ENCODE measurements around the gene CCND1. TPM values are rescaled to one million over a fixed set of nuclear protein-coding genes. Genes with fewer than 3 reads are reported as not detected.

The CCND1 gene
- total and polyA plus RNA-seq, 10 of the 15 experiments (the other 5 are each of a cell fraction or from before 2014, with no cell fraction given): 0.09 to 6.6 (median 0.59) TPM; not detected in 2

- FAIRE-seq: no peak
- intact Hi-C loops (cut with micrococcal nuclease; ENCODE audit: unreplicated experiment) (no loop called here), in situ Hi-C loops (cut with MboI) (no loop called here)
- DNase-seq (ENCODE audit: low read depth, low spot score): no peak
- H3K9me3 ChIP-seq (replicated peaks; ENCODE audit: control insufficient read depth, insufficient read depth, low read length): no peaks in the 10 kb centered on the region; the same call in 2 of the 3 replicates
- no peak overlapping the region for H3K9ac ChIP-seq (ENCODE audit: control insufficient read depth, insufficient read depth, low read length)
- no peaks in the 10 kb centered on the region for H3K4me1 ChIP-seq (ENCODE audit: control insufficient read depth, insufficient read depth, low read length)
- H3K4me2 ChIP-seq (ENCODE audit: control insufficient read depth, insufficient read depth): no peak overlapping the region
- no peaks in the 10 kb centered on the region for H3K79me2 ChIP-seq (ENCODE audit: control insufficient read depth, insufficient read depth, low read length)
- H3K4me3 ChIP-seq: no peak overlapping the region
- no peaks in the 10 kb centered on the region for H3K27me3 ChIP-seq (replicated peaks in 1 of 2; ENCODE audit: control insufficient read depth in 2 of 2, insufficient read depth in 2 of 2, low read length in 1 of 2)
- ATAC-seq: no peak
- no peaks in the 10 kb centered on the region for H4K20me1 ChIP-seq (ENCODE audit: control insufficient read depth, insufficient read depth)
- H2AFZ ChIP-seq (ENCODE audit: control insufficient read depth, low read depth, low read length): no peak overlapping the region
- 50% methylated on average over 26 of the region's 27 CpGs for WGBS (ENCODE audit: insufficient coverage, insufficient replicate concordance, low lambda C conversion rate, missing lambda C conversion rate)
- ChIA-PET RAD21 (ENCODE audit: unreplicated experiment) (no interaction called here), SMC1A (ENCODE audit: uncharacterized antibody, unreplicated experiment) (no interaction called here), CTCF (no interaction called here), POLR2A (no interaction called here)
- TF ChIP-seq ZNF622 (IDR thresholded peaks at IDR 0.05) (no peak), JUND (IDR thresholded peaks at IDR 0.05; ENCODE audit: low read depth, low read length) (no peak), ZBTB33 (IDR thresholded peaks at IDR 0.05) (no peak)
- H3K27ac ChIP-seq (ENCODE audit: control insufficient read depth, insufficient read depth): no peak overlapping the region
- BruUV-seq (replicated peaks): no TSS peak
- H3K36me3 ChIP-seq (ENCODE audit: control insufficient read depth in 2 of 2, insufficient read depth in 2 of 2, low read length in 1 of 2): no peaks in the 10 kb centered on the region
Observed at GRCh38 chr11:69654660-69655478, 13.9 kb downstream of the CCND1 start.
